OCI-LY3 (cell line): Measurements from ENCODE around the gene MX1.

Experiments
- EZH2phosphoT487 ChIP-seq: fragments of 200-600 bp; shearing (Covaris generic); IDR thresholded peaks from 2 replicates; pipeline ENCODE4 v1.6.1; 2018; ENCODE audit warnings: antibody characterized with exemption, mixed run types, low read depth
- TF ChIP-seq, protein P1 (sequence below): fragments of 200-600, 300-600 bp; sonication (generic); IDR thresholded peaks from 2 replicates; pipeline ENCODE4 v1.5.1; 2014; ENCODE audit warnings: antibody characterized with exemption, low read length, low read depth

DNA sequence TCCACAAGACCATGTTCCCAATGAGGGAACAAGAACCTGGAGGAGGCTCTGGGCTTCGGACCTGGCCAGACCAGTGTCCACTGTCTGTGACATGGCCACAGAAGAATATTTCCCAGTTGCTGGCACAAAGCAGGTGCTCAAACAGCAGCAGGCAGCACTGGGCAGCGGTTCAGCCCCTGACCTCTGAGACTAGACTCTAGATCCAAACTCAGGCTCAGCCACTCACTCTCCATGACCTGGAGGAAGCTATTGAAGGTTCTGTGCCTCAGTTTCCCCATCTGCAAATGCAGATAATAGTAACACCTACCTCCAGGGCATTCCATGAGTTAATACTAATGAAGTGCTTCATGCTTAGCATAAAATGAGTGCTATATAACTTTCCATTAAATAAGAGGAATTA lies 73.9 kb downstream of the MX1 start:
- TF ChIP-seq, protein P1, sequence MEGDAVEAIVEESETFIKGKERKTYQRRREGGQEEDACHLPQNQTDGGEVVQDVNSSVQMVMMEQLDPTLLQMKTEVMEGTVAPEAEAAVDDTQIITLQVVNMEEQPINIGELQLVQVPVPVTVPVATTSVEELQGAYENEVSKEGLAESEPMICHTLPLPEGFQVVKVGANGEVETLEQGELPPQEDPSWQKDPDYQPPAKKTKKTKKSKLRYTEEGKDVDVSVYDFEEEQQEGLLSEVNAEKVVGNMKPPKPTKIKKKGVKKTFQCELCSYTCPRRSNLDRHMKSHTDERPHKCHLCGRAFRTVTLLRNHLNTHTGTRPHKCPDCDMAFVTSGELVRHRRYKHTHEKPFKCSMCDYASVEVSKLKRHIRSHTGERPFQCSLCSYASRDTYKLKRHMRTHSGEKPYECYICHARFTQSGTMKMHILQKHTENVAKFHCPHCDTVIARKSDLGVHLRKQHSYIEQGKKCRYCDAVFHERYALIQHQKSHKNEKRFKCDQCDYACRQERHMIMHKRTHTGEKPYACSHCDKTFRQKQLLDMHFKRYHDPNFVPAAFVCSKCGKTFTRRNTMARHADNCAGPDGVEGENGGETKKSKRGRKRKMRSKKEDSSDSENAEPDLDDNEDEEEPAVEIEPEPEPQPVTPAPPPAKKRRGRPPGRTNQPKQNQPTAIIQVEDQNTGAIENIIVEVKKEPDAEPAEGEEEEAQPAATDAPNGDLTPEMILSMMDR: no peak
- TF ChIP-seq EZH2phosphoT487: no peak
